IMR-90 (cell line): ENCODE measurements around the gene HSH2D. TPM values are rescaled to one million over a fixed set of nuclear protein-coding genes. Genes with fewer than 3 reads are reported as not detected.

ENCODE experiments used
- ATAC-seq: fragments of 200-7000 bp; cut with Tn5 transposase; 2 replicates; pipeline ENCODE4 v1.9.1; 2020; ENCODE audit warnings: low read depth, mild to moderate bottlenecking, moderate library complexity
- BruUV-seq: library from RNA; stranded (reverse); fragments of 400-500 nt; replicated peaks from 2 replicates; lab custom pipeline; 2021; lab: Mats Ljungman, UMichigan
- CTCF ChIA-PET: fragments of 300-600 bp; formaldehyde crosslinking; extraction: SDS; loops from one replicate; lab custom pipeline; 2021; ENCODE audit warnings: antibody characterized with exemption; lab: Yijun Ruan, JAX
- POLR2A ChIA-PET: fragments of 300-600 bp; sonication (Branson Sonifier 250); formaldehyde crosslinking; loops from one replicate; lab custom pipeline; 2022; ENCODE audit warnings: antibody characterized with exemption; ENCODE audit not compliant: unreplicated experiment; lab: Charles Lee
- DNase-seq: peaks from one replicate; pipeline ENCODE4 v3.0.0; 2013
- H2AFZ ChIP-seq: replicated peaks from 2 replicates; pipeline ENCODE3; 2013; ENCODE audit warnings: low read length, mild to moderate bottlenecking; ENCODE audit not compliant: poor library complexity
- H2AK5ac ChIP-seq: 2 replicates; pipeline ENCODE4 v1.6.1; 2013; ENCODE audit warnings: low read depth, low read length, inconsistent platforms
- H2AK9ac ChIP-seq: replicated peaks from 2 replicates; pipeline ENCODE3; 2013; ENCODE audit warnings: mild to moderate bottlenecking, low read depth, low read length, moderate library complexity; ENCODE audit not compliant: poor library complexity
- H2BK120ac ChIP-seq: 2 replicates; pipeline ENCODE4 v1.6.1; 2013; ENCODE audit warnings: low read depth, low read length, inconsistent platforms
- H2BK15ac ChIP-seq: 3 replicates; pipeline ENCODE4 v1.6.1; 2013; ENCODE audit warnings: low read depth, low read length, inconsistent platforms
- H2BK20ac ChIP-seq: 2 replicates; pipeline ENCODE4 v1.6.1; 2013; ENCODE audit warnings: low read depth, mild to moderate bottlenecking, inconsistent platforms, low read length, moderate library complexity
- H2BK5ac ChIP-seq: 2 replicates; pipeline ENCODE4 v1.6.1; 2013; ENCODE audit warnings: mild to moderate bottlenecking, low read depth, low read length, inconsistent platforms; ENCODE audit not compliant: poor library complexity, severe bottlenecking
- H3K14ac ChIP-seq: replicated peaks from 2 replicates; pipeline ENCODE4 v1.6.1; 2013; ENCODE audit warnings: low read depth, low read length, inconsistent platforms
- H3K18ac ChIP-seq: 2 replicates; pipeline ENCODE4 v1.6.1; 2013; ENCODE audit warnings: low read depth, low read length, control low read depth
- H3K23ac ChIP-seq: 2 replicates; pipeline ENCODE4 v1.6.1; 2013; ENCODE audit warnings: low read depth, low read length, inconsistent platforms
- H3K27ac ChIP-seq: 2 replicates; pipeline ENCODE4 v1.5.1; 2013; ENCODE audit warnings: mild to moderate bottlenecking, control low read depth, low read length; ENCODE audit not compliant: insufficient read depth
- H3K27me3 ChIP-seq: 2 replicates; pipeline ENCODE4 v1.6.1; 2013; ENCODE audit warnings: low read length; ENCODE audit not compliant: control insufficient read depth, insufficient read depth
- H3K36me3 ChIP-seq: 2 replicates; pipeline ENCODE4 v1.6.1; 2013; ENCODE audit warnings: low read length, mixed read lengths; ENCODE audit not compliant: control insufficient read depth, insufficient read depth
- H3K4ac ChIP-seq: 2 replicates; pipeline ENCODE4 v1.6.1; 2013; ENCODE audit warnings: low read depth, low read length, inconsistent platforms
- H3K4me1 ChIP-seq: 2 replicates; pipeline ENCODE4 v1.6.1; 2013; ENCODE audit warnings: low read length, mixed read lengths; ENCODE audit not compliant: control insufficient read depth, insufficient read depth
- H3K4me2 ChIP-seq: 2 replicates; pipeline ENCODE4 v1.6.1; 2013; ENCODE audit warnings: low read depth, mild to moderate bottlenecking, control low read depth, low read length, moderate library complexity
- H3K4me3 ChIP-seq: 2 replicates; pipeline ENCODE4 v1.5.1; 2013; ENCODE audit warnings: low read depth, mild to moderate bottlenecking, control low read depth, low read length, moderate library complexity; ENCODE audit not compliant: insufficient read depth
- H3K56ac ChIP-seq: 2 replicates; pipeline ENCODE4 v1.6.1; 2013; ENCODE audit warnings: low read length, inconsistent platforms; ENCODE audit not compliant: insufficient read depth; ENCODE audit errors: extremely low read depth
- H3K79me1 ChIP-seq, 2 experiments: 2 replicates each; pipeline ENCODE4 v1.6.1; 2013; ENCODE audit warnings: low read length in 2 of 2, inconsistent platforms in 1 of 2, low read depth in 1 of 2
- H3K9ac ChIP-seq: 2 replicates; pipeline ENCODE4 v1.6.1; 2013; ENCODE audit warnings: low read depth, low read length, control low read depth
- H3K9me1 ChIP-seq: 2 replicates; pipeline ENCODE4 v1.6.1; 2013; ENCODE audit warnings: low read length, inconsistent platforms; ENCODE audit not compliant: insufficient read depth
- H3K9me3 ChIP-seq: 2 replicates; pipeline ENCODE4 v1.6.1; 2013; ENCODE audit warnings: low read length; ENCODE audit not compliant: control insufficient read depth, insufficient read depth
- H4K20me1 ChIP-seq: 2 replicates; pipeline ENCODE4 v1.6.1; 2013; ENCODE audit warnings: low read length, inconsistent platforms; ENCODE audit not compliant: insufficient read depth
- H4K5ac ChIP-seq: 2 replicates; pipeline ENCODE4 v1.6.1; 2013; ENCODE audit warnings: mild to moderate bottlenecking, low read depth, low read length, control low read depth
- H4K8ac ChIP-seq, 2 experiments: 2 replicates each; pipeline ENCODE4 v1.6.1; 2013; ENCODE audit warnings: low read depth in 2 of 2, low read length in 2 of 2, control low read depth in 1 of 2, inconsistent platforms in 1 of 2
- H4K91ac ChIP-seq: 2 replicates; pipeline ENCODE4 v1.6.1; 2013; ENCODE audit warnings: low read depth, low read length, inconsistent platforms; ENCODE audit not compliant: insufficient read depth
- CEBPB ChIP-seq: IDR thresholded peaks from 2 replicates; pipeline ENCODE4 v1.6.1; 2012; ENCODE audit warnings: low read depth, low read length, improper control_type of control experiment
- MXI1 ChIP-seq: IDR thresholded peaks from 2 replicates; pipeline ENCODE4 v1.6.1; 2012; ENCODE audit warnings: low read depth, mild to moderate bottlenecking, low read length, moderate library complexity, borderline replicate concordance
- POLR2A ChIP-seq: IDR thresholded peaks from 2 replicates; pipeline ENCODE4 v1.6.1; 2012; ENCODE audit warnings: mild to moderate bottlenecking, low read depth, low read length
- RCOR1 ChIP-seq: IDR thresholded peaks from 2 replicates; pipeline ENCODE4 v1.6.1; 2012; ENCODE audit warnings: mild to moderate bottlenecking, low read length, improper control_type of control experiment; ENCODE audit not compliant: insufficient replicate concordance
- RFX5 ChIP-seq: IDR thresholded peaks from 2 replicates; pipeline ENCODE4 v1.8.0; 2012; ENCODE audit warnings: low read depth, mild to moderate bottlenecking, low read length, moderate library complexity
- WGBS, 2 experiments: methylation state at CpG; one replicate each; pipeline versions ENCODE4 v1.1.5 to v1.1.7; 2013; ENCODE audit warnings: missing lambda C conversion rate in 2 of 2; ENCODE audit not compliant: insufficient read length in 1 of 2; ENCODE audit errors: extremely low coverage in 2 of 2; 5-methylcytosine and 5-hydroxymethylcytosine counted together
- dilution Hi-C: fragments of 300-500 bp; cut with HindIII; formaldehyde crosslinking; loops from one replicate; pipeline ENCODE4 v1.14.3; 2018; ENCODE audit warnings: low sequenced_read_pairs; ENCODE audit not compliant: unreplicated experiment
- in situ Hi-C: fragments of 300-500 bp; cut with MboI; formaldehyde crosslinking; loops from 3 replicates; pipeline ENCODE4 v1.14.3; 2019; ENCODE audit warnings: low sequenced_read_pairs, inconsistent platforms, mixed read lengths
- intact Hi-C: fragments of 100-400 bp; cut with micrococcal nuclease; formaldehyde crosslinking; loops from 2 replicates; pipeline ENCODE4 v1.10.0; 2022
- polyA plus RNA-seq, 3 experiments: library from polyadenylated mRNA; depleted of rRNA; stranded (reverse); fragments of >200 nt; gene quantifications; 2 replicates each; pipeline ENCODE4 v1.2.3, GENCODE V29; 2012; ENCODE audit warnings: low replicate concordance in 1 of 3
- total RNA-seq: library from RNA; depleted of rRNA; stranded (reverse); fragments of >200 nt; gene quantifications from 2 replicates; pipeline ENCODE4 v1.2.3, GENCODE V29; 2012
- TF ChIP-seq, protein P1 (sequence below): fragments of 150-350 bp; IDR thresholded peaks from 2 replicates; pipeline ENCODE4 v1.6.1; 2016; ENCODE audit warnings: low read depth, mild to moderate bottlenecking, low read length, moderate library complexity, borderline replicate concordance
- TF ChIP-seq, protein P2 (sequence below): fragments of 150-350 bp; IDR thresholded peaks from 2 replicates; pipeline ENCODE4 v1.6.1; 2017; ENCODE audit warnings: mild to moderate bottlenecking, antibody characterized with exemption, low read length, low read depth

HSH2D gene
- total and polyA plus RNA-seq, 2 of the 4 experiments (the other 2 are of a cell fraction): not detected

DNA sequence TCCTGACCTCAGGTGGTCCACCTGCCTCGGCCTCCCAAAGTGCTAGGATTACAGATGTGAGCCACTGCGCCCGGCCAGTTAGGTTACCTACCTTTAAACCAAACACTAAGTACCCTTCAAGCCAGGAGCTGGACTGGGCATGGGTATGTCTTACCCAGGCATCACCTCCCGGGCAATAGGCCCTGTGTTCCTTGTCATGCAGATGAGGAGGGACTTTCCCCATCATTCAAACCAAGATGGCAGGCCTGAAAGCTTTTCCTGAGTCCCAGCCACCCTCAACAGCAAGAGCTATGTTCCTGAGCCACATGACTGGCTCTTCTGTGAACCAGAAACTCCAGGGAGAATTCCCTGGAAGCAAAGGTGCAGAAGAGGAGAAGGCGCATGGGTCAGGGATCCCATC is 22.3 kb upstream of the HSH2D start:
- Histone ChIP-seq H2AK5ac (no peak overlapping the region), H2BK5ac (no peak overlapping the region), H2AFZ (no peak overlapping the region), H4K8ac (no peak overlapping the region), H3K4ac (no peak overlapping the region), H3K18ac (no peak overlapping the region), H4K91ac (no peak overlapping the region), H2BK20ac (no peak overlapping the region), H3K79me1 (peaks cover 6 to 43% of the 10 kb centered on the region in 2 experiments), H3K9me1 (0 out of 2 replicates have a peak, but pooled peaks cover under 1% of the 10 kb centered on the region), H3K14ac (no peak overlapping the region), H3K27ac (no peak overlapping the region), H3K4me3 (no peak overlapping the region), H3K9me3 (no peaks in the 10 kb centered on the region), H3K36me3 (peaks cover 66% of the 10 kb centered on the region), H3K4me1 (no peaks in the 10 kb centered on the region), H3K9ac (no peak overlapping the region), H3K56ac (no peak overlapping the region), H2BK120ac (no peak overlapping the region), H4K20me1 (peaks cover 5% of the 10 kb centered on the region; the same call in 1 of the 2 replicates), H3K4me2 (no peak overlapping the region), H2BK15ac (no peak overlapping the region), H3K27me3 (no peaks in the 10 kb centered on the region), H2AK9ac (no peak overlapping the region), H3K23ac (no peak overlapping the region), H4K5ac (no peak overlapping the region)
- ChIA-PET POLR2A (no interaction called here), CTCF (no interaction called here)
- intact Hi-C loops: no loop called here
- TF ChIP-seq POLR2A: no peak
- TF ChIP-seq RCOR1: no peak
- TF ChIP-seq CEBPB: no peak
- TF ChIP-seq, protein P1, sequence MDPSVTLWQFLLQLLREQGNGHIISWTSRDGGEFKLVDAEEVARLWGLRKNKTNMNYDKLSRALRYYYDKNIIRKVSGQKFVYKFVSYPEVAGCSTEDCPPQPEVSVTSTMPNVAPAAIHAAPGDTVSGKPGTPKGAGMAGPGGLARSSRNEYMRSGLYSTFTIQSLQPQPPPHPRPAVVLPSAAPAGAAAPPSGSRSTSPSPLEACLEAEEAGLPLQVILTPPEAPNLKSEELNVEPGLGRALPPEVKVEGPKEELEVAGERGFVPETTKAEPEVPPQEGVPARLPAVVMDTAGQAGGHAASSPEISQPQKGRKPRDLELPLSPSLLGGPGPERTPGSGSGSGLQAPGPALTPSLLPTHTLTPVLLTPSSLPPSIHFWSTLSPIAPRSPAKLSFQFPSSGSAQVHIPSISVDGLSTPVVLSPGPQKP: no peak
- TF ChIP-seq, protein P2, sequence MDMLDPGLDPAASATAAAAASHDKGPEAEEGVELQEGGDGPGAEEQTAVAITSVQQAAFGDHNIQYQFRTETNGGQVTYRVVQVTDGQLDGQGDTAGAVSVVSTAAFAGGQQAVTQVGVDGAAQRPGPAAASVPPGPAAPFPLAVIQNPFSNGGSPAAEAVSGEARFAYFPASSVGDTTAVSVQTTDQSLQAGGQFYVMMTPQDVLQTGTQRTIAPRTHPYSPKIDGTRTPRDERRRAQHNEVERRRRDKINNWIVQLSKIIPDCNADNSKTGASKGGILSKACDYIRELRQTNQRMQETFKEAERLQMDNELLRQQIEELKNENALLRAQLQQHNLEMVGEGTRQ: no peak
- TF ChIP-seq RFX5: no peak
- no peak for TF ChIP-seq MXI1
- dilution Hi-C loops: no loop called here
- no CpG with 5 or more reads among the region's 5 CpGs for WGBS, 2 experiments
- BruUV-seq: no TSS peak
- in situ Hi-C loops: no loop called here
- no peak for DNase-seq
- no peak for ATAC-seq
